ENCODE data around the gene KLHL15. TPM values are rescaled to one million over a fixed set of nuclear protein-coding genes. Genes with fewer than 3 reads are reported as not detected.
"Not testable (repeated sequence)": the region's sequence is repeated elsewhere in the genome, so short reads cannot be mapped to it uniquely, and the experiment has no call there.

Gene KLHL15
- total RNA-seq, 1 donor from 2014 or later: 16.3 TPM

DNA sequence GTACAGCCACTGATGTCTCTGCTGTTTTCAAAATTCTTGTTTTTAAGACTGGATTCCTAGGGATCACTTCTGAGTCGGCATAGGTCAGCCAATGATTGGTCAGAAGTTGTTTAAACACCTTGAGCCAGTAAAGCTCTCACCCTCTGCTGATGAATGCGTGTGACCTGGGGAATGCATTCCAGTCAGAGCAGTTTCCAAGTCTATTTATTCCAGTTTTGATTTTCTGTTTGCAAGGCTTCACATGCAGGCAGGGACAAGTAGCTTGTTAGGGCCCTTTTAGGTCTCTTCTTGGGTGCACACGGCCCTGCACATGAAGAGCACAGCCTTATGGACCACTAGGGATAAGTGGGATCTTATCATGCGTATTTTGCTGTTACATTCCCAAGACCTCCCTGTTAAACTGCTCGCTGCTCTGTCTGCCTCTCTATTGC, 47.0 kb downstream of the KLHL15 start:
- Mint-ChIP-seq H3K4me1 (ENCODE audit: unreplicated experiment) (peaks cover 24% of the 10 kb centered on the region), H3K36me3 (ENCODE audit: unreplicated experiment) (peaks cover 15% of the 10 kb centered on the region), H3K9me3 (ENCODE audit: unreplicated experiment) (no peaks in the 10 kb centered on the region), H3K4me3 (ENCODE audit: unreplicated experiment) (no peak overlapping the region), H3K27ac (ENCODE audit: unreplicated experiment) (peak overlapping the region; percentile 69), H3K27me3 (ENCODE audit: unreplicated experiment) (no peaks in the 10 kb centered on the region)
- TF ChIP-seq, protein P1, sequence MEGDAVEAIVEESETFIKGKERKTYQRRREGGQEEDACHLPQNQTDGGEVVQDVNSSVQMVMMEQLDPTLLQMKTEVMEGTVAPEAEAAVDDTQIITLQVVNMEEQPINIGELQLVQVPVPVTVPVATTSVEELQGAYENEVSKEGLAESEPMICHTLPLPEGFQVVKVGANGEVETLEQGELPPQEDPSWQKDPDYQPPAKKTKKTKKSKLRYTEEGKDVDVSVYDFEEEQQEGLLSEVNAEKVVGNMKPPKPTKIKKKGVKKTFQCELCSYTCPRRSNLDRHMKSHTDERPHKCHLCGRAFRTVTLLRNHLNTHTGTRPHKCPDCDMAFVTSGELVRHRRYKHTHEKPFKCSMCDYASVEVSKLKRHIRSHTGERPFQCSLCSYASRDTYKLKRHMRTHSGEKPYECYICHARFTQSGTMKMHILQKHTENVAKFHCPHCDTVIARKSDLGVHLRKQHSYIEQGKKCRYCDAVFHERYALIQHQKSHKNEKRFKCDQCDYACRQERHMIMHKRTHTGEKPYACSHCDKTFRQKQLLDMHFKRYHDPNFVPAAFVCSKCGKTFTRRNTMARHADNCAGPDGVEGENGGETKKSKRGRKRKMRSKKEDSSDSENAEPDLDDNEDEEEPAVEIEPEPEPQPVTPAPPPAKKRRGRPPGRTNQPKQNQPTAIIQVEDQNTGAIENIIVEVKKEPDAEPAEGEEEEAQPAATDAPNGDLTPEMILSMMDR (IDR thresholded peaks at IDR 0.05): no peak
- DNase-seq (ENCODE audit: extremely low spot score, unreplicated experiment): no peak

DNA sequence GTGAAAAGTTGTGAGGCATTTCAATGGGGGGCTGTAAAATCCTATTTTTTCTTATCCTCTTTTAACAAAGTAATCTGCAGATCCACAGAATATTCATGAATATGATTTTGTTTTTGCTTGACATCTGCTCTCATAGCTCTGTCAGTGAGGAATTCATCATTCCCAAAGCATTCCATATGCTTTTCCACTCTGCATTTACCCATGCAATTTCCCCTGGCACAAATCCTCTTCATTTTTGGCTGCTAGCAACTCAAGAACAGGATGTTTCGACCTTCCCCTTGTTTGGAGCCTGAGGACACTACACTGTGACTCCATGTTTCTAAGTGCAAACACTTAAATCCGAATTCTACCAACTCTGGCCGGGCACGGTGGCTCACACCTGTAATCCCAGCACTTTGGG, 48.5 kb downstream of the KLHL15 start:
- no peak overlapping the region for H3K27ac Mint-ChIP-seq (ENCODE audit: unreplicated experiment)
- no peak overlapping the region for H3K4me3 Mint-ChIP-seq (ENCODE audit: unreplicated experiment)
- H3K36me3 Mint-ChIP-seq (ENCODE audit: unreplicated experiment): peaks cover 11% of the 10 kb centered on the region
- H3K27me3 Mint-ChIP-seq (ENCODE audit: unreplicated experiment): no peaks in the 10 kb centered on the region
- peaks cover 24% of the 10 kb centered on the region for H3K4me1 Mint-ChIP-seq (ENCODE audit: unreplicated experiment)
- no peaks in the 10 kb centered on the region for H3K9me3 Mint-ChIP-seq (ENCODE audit: unreplicated experiment)
- no peak for DNase-seq (ENCODE audit: extremely low spot score, unreplicated experiment)
- TF ChIP-seq, protein P1 (IDR thresholded peaks at IDR 0.05): no peak

DNA sequence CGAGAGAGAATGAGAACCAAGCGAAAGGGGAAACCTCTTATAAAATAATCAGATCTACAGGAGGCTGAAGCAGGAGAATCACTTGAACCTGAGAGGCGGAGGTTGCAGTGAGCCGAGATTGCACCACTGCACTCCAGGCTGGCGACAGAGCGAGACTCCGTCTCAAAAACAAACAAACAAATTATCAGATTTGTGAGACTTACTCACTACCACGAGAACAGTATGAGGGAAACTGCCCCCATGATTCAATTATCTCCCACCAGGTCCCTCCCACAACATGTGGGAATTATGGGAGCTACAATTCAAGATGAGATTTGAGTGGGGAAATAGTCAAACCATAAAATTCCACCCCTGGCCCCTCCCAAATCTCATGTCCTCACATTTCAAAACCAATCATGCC, 61.4 kb downstream of the KLHL15 start:
- H3K27me3 Mint-ChIP-seq (ENCODE audit: unreplicated experiment); H3K9me3 Mint-ChIP-seq (ENCODE audit: unreplicated experiment); DNase-seq (ENCODE audit: extremely low spot score, unreplicated experiment); H3K36me3 Mint-ChIP-seq (ENCODE audit: unreplicated experiment); H3K4me1 Mint-ChIP-seq (ENCODE audit: unreplicated experiment); H3K4me3 Mint-ChIP-seq (ENCODE audit: unreplicated experiment); H3K27ac Mint-ChIP-seq (ENCODE audit: unreplicated experiment): not testable (repeated sequence)

DNA sequence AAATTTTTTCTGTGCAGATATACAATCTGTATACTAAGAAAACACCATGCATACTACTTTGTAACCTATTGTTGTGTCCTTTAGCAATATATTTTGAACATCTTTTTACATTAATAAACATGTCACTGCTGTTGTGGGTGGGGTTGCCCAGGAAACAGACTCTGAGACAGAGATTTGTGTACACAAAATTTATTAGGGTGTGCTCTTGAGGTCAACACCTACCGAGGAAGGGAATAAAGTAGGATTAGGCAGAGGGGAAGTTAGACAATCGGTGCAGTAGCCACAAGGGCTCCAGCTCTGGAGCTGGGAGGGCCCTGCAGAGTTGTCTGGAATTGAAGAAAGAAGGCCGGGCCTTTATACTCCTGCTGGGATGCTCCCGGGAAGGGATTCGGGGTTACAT, 62.8 kb downstream of the KLHL15 start:
- no peaks in the 10 kb centered on the region for H3K36me3 Mint-ChIP-seq (ENCODE audit: unreplicated experiment)
- H3K27ac Mint-ChIP-seq (ENCODE audit: unreplicated experiment): no peak overlapping the region
- H3K9me3 Mint-ChIP-seq (ENCODE audit: unreplicated experiment): no peaks in the 10 kb centered on the region
- no peak overlapping the region for H3K4me3 Mint-ChIP-seq (ENCODE audit: unreplicated experiment)
- TF ChIP-seq, protein P1 (IDR thresholded peaks at IDR 0.05): no peak
- no peaks in the 10 kb centered on the region for H3K4me1 Mint-ChIP-seq (ENCODE audit: unreplicated experiment)
- H3K27me3 Mint-ChIP-seq (ENCODE audit: unreplicated experiment): no peaks in the 10 kb centered on the region
- peak; percentile 57 for DNase-seq (ENCODE audit: extremely low spot score, unreplicated experiment)

DNA sequence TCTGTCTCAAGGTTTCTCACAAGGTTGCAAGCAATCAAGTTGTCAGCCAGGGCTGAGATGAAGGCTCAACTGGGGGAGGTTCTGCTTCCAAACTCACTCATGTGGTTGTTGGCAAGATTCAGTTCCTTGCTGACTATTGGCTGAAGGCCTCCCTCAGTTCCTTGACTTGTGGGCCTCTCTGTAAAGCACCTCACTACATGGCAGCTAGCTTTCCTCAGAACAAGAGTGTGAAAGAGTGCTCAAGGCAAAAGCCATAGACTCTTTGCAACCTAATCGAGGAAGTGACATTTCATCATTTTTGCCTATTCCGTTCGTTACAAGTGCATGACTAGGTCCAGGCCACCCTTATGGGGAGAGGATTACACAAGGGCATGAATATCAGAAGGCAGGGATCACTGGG, 67.2 kb downstream of the KLHL15 start:
- TF ChIP-seq, protein P1 (IDR thresholded peaks at IDR 0.05): no peak
- no peak for DNase-seq (ENCODE audit: extremely low spot score, unreplicated experiment)
- no peak overlapping the region for H3K27ac Mint-ChIP-seq (ENCODE audit: unreplicated experiment)
- no peaks in the 10 kb centered on the region for H3K27me3 Mint-ChIP-seq (ENCODE audit: unreplicated experiment)
- no peaks in the 10 kb centered on the region for H3K9me3 Mint-ChIP-seq (ENCODE audit: unreplicated experiment)
- no peaks in the 10 kb centered on the region for H3K36me3 Mint-ChIP-seq (ENCODE audit: unreplicated experiment)
- no peaks in the 10 kb centered on the region for H3K4me1 Mint-ChIP-seq (ENCODE audit: unreplicated experiment)
- no peak overlapping the region for H3K4me3 Mint-ChIP-seq (ENCODE audit: unreplicated experiment)

DNA sequence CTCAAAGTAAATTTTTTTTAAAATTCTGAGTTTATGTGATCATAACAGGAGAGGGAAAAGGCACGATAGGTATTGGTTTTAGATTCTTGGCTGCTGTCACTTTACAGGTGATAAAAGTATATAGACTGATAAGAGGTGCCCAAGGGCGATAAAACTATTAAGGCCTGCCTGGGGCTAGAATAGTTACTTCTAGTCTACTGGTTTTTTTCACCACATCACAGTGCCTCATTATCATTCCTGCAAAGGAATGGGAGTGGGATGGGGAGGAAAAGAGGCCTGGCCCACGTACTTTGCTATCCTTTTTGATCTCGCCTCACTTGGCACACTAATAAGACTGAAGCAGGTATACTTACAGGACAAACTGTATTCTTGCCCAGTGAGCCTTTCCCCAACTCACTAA, 72.6 kb downstream of the KLHL15 start:
- no peak for DNase-seq (ENCODE audit: extremely low spot score, unreplicated experiment)
- Mint-ChIP-seq H3K36me3 (ENCODE audit: unreplicated experiment) (no peaks in the 10 kb centered on the region), H3K27me3 (ENCODE audit: unreplicated experiment) (no peaks in the 10 kb centered on the region), H3K9me3 (ENCODE audit: unreplicated experiment) (no peaks in the 10 kb centered on the region), H3K4me1 (ENCODE audit: unreplicated experiment) (peaks cover 12% of the 10 kb centered on the region), H3K4me3 (ENCODE audit: unreplicated experiment) (no peak overlapping the region), H3K27ac (ENCODE audit: unreplicated experiment) (no peak overlapping the region)
- TF ChIP-seq, protein P1 (IDR thresholded peaks at IDR 0.05): no peak
